ENCODE results near the gene NUP42. TPM values are rescaled to one million over a fixed set of nuclear protein-coding genes. Genes with fewer than 3 reads are reported as not detected.
"Not testable (repeated sequence)": the region's sequence is repeated elsewhere in the genome, so short reads cannot be mapped to it uniquely, and the experiment has no call there.

The NUP42 gene
- total and polyA plus RNA-seq, 8 donors: 7.3 to 24.9 (median 10.9) TPM

GRCh38 chr7:23214938-23215337 lies 33.1 kb downstream of the NUP42 start:
- Histone ChIP-seq H3K27me3 (no peaks in the 10 kb centered on the region), H3K4me1 (no peaks in the 10 kb centered on the region), H3K27ac (no peak overlapping the region), H3K36me3 (no peaks in the 10 kb centered on the region), H3K4me3 (no peak overlapping the region), H3K9me3 (no peaks in the 10 kb centered on the region)
- TF ChIP-seq, protein P1, sequence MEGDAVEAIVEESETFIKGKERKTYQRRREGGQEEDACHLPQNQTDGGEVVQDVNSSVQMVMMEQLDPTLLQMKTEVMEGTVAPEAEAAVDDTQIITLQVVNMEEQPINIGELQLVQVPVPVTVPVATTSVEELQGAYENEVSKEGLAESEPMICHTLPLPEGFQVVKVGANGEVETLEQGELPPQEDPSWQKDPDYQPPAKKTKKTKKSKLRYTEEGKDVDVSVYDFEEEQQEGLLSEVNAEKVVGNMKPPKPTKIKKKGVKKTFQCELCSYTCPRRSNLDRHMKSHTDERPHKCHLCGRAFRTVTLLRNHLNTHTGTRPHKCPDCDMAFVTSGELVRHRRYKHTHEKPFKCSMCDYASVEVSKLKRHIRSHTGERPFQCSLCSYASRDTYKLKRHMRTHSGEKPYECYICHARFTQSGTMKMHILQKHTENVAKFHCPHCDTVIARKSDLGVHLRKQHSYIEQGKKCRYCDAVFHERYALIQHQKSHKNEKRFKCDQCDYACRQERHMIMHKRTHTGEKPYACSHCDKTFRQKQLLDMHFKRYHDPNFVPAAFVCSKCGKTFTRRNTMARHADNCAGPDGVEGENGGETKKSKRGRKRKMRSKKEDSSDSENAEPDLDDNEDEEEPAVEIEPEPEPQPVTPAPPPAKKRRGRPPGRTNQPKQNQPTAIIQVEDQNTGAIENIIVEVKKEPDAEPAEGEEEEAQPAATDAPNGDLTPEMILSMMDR (IDR thresholded peaks at IDR 0.05): no peak
- ATAC-seq (no peak), FAIRE-seq (no peak), DNase-seq (no peak)
- WGBS, 2 donors: 82 to 89% methylated on average over 3 of the region's 6 CpGs
- intact Hi-C loops (cut with DNase I): no loop called here

GRCh38 chr7:23216021-23216420 lies 34.2 kb downstream of the NUP42 start:
- FAIRE-seq: no peak
- Histone ChIP-seq H3K9me3 (no peaks in the 10 kb centered on the region), H3K27ac (peak overlapping the region in 1 of 4 donors; percentile 39), H3K36me3 (no peaks in the 10 kb centered on the region), H3K4me1 (no peaks in the 10 kb centered on the region), H3K27me3 (no peaks in the 10 kb centered on the region), H3K4me3 (no peak overlapping the region)
- peak in 1 of 6 donors; percentile 50 for DNase-seq
- intact Hi-C loops (cut with DNase I): no loop called here
- peak in 2 of 4 donors; percentile 69 to 75 for ATAC-seq
- WGBS, 2 donors: 55 to 88% methylated on average over 2 of the region's 2 CpGs
- TF ChIP-seq, protein P1 (IDR thresholded peaks at IDR 0.05): no peak

DNA sequence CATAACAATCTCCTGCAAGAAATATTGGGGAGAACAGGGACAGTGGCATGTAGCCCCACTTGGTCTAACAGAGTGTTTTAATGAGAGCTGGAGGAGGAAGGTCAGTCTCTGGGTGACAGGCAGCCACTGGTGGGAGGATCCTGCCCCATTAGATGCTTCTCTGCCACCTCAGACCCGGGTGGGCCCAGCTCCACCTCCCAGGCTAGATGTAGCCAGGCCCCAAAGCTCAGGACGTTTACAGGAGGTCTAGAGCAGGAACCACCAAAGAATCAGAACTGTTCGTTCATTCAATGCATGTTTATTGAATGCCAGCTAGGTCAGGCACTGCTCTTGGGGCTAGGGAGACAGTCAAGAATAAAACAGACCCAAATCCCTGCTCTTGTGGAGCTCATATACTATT lies 36.3 kb downstream of the NUP42 start:
- 34 to 45% methylated on average over 3 of the region's 3 CpGs for WGBS, 2 donors
- intact Hi-C loops (cut with DNase I): no loop called here
- H3K9me3 ChIP-seq: no peaks in the 10 kb centered on the region
- FAIRE-seq (no peak), ATAC-seq (no peak), DNase-seq (no peak)
- TF ChIP-seq, protein P1 (IDR thresholded peaks at IDR 0.05): no peak
- no peak overlapping the region for H3K4me3 ChIP-seq
- no peaks in the 10 kb centered on the region for H3K27me3 ChIP-seq
- H3K4me1 ChIP-seq: no peaks in the 10 kb centered on the region
- H3K27ac ChIP-seq: no peak overlapping the region
- no peaks in the 10 kb centered on the region for H3K36me3 ChIP-seq

- no peak for FAIRE-seq
- Histone ChIP-seq H3K36me3 (no peaks in the 10 kb centered on the region), H3K4me1 (no peaks in the 10 kb centered on the region), H3K27ac (no peak overlapping the region), H3K4me3 (no peak overlapping the region), H3K9me3 (no peaks in the 10 kb centered on the region), H3K27me3 (no peaks in the 10 kb centered on the region)
- WGBS, 2 donors: 61 to 69% methylated on average over 10 of the region's 10 CpGs
- intact Hi-C loops (cut with DNase I): no loop called here
- DNase-seq: no peak
- ATAC-seq: no peak
- TF ChIP-seq, protein P1 (IDR thresholded peaks at IDR 0.05): no peak
Observed at GRCh38 chr7:23220690-23221305, 39.0 kb downstream of the NUP42 start.

- FAIRE-seq: no peak
- Histone ChIP-seq H3K4me3 (no peak overlapping the region), H3K9me3 (no peaks in the 10 kb centered on the region), H3K4me1 (no peaks in the 10 kb centered on the region), H3K27me3 (no peaks in the 10 kb centered on the region), H3K27ac (no peak overlapping the region), H3K36me3 (no peaks in the 10 kb centered on the region)
- TF ChIP-seq, protein P1 (IDR thresholded peaks at IDR 0.05): no peak
- DNase-seq: no peak
- no peak for ATAC-seq
- WGBS, 2 donors: 31 to 37% methylated on average over 5 of the region's 5 CpGs
- intact Hi-C loops (cut with DNase I): no loop called here
Observed at GRCh38 chr7:23222439-23223030, 40.7 kb downstream of the NUP42 start.

DNA sequence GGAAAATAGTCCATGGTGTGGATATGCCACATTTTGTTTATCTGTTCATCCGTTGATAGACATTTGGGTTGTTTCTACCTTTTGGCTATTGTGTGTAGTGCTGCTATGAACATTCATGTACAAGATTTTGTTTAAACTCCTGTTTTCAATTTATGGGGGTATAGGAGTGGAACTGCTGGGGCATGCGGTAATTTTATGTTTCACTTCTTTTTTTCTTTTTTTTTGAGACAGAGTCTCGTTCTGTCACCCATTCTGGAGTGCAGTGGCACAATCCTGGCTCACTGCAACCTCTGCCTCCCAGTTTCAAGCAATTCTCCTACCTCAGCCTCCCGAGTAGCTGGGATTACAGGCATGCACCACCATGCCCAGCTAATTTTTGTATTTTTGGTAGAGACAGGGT lies 42.5 kb downstream of the NUP42 start:
- H3K36me3 ChIP-seq; H3K4me3 ChIP-seq; DNase-seq; ATAC-seq; H3K4me1 ChIP-seq; intact Hi-C loops (cut with DNase I); H3K27ac ChIP-seq; FAIRE-seq; H3K27me3 ChIP-seq; H3K9me3 ChIP-seq: not testable (repeated sequence)
- 74 to 75% methylated on average over 4 of the region's 4 CpGs for WGBS, 2 donors
